ENCODE data around the gene CPT1C. TPM values are rescaled to one million over a fixed set of nuclear protein-coding genes. Genes with fewer than 3 reads are reported as not detected.
A peak's percentile ranks its signal among the peaks of the same experiment; 100 is the strongest.

Gene CPT1C
- total RNA-seq, 1 donor from 2014 or later, result 12.3 TPM

DNA sequence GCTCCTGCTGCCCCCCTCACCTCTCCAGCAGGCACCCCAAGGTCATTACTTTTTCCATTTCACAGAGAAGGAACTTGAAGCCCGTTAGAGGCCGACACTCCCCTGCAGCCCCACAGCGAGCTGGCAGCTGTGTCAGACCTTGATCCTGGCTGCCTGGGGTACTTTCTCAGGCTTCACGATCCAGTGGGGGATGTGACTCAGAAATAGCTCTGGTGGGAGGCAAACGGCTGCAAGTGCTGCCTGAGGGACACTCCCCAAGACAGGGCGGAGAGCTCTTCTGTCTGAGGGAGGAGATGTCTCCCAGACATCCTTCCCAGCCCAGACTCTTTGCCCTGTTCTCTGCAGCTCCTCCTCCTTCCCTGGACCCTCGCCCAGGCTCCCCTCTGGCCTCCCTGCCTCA is 67.4 kb downstream of the CPT1C start:
- Histone ChIP-seq H3K4me3 (no peak overlapping the region), H3K27ac (no peak overlapping the region), H3K36me3 (no peaks in the 10 kb centered on the region), H3K27me3 (no peaks in the 10 kb centered on the region), H3K9me3 (peaks cover 0 to 14% of the 10 kb centered on the region in 2 donors), H3K4me1 (no peaks in the 10 kb centered on the region)
- TF ChIP-seq, protein P1, sequence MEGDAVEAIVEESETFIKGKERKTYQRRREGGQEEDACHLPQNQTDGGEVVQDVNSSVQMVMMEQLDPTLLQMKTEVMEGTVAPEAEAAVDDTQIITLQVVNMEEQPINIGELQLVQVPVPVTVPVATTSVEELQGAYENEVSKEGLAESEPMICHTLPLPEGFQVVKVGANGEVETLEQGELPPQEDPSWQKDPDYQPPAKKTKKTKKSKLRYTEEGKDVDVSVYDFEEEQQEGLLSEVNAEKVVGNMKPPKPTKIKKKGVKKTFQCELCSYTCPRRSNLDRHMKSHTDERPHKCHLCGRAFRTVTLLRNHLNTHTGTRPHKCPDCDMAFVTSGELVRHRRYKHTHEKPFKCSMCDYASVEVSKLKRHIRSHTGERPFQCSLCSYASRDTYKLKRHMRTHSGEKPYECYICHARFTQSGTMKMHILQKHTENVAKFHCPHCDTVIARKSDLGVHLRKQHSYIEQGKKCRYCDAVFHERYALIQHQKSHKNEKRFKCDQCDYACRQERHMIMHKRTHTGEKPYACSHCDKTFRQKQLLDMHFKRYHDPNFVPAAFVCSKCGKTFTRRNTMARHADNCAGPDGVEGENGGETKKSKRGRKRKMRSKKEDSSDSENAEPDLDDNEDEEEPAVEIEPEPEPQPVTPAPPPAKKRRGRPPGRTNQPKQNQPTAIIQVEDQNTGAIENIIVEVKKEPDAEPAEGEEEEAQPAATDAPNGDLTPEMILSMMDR (IDR thresholded peaks at IDR 0.05), result no peak
- DNase-seq (ENCODE audit: low spot score in 2 of 2), result no peak
- intact Hi-C loops (cut with DNase I), result no loop called here

- TF ChIP-seq, protein P1 (IDR thresholded peaks at IDR 0.05), result no peak
- Histone ChIP-seq H3K9me3 (peaks cover 0 to 3% of the 10 kb centered on the region in 2 donors), H3K36me3 (no peaks in the 10 kb centered on the region), H3K27me3 (no peaks in the 10 kb centered on the region), H3K4me1 (peaks cover 0 to 3% of the 10 kb centered on the region in 2 donors), H3K27ac (peak overlapping the region; percentile 3 to 33), H3K4me3 (no peak overlapping the region)
- no peak for DNase-seq (ENCODE audit: low spot score in 2 of 2)
- intact Hi-C loops (cut with DNase I), result no loop called here
These were observed 70.3 kb downstream of the CPT1C start for GRCh38 chr19:49761249-49761624.

GRCh38 chr19:49761625-49762311 is 70.9 kb downstream of the CPT1C start:
- H3K27ac ChIP-seq, result peak overlapping the region; percentile 3 to 33
- H3K9me3 ChIP-seq, result no peaks in the 10 kb centered on the region
- no peaks in the 10 kb centered on the region for H3K36me3 ChIP-seq
- intact Hi-C loops (cut with DNase I), result no loop called here
- TF ChIP-seq, protein P1 (IDR thresholded peaks at IDR 0.05), result peak in 1 of 3 experiments; percentile 7
- no peaks in the 10 kb centered on the region for H3K27me3 ChIP-seq
- DNase-seq (ENCODE audit: low spot score in 2 of 2), result no peak
- H3K4me3 ChIP-seq, result no peak overlapping the region
- peaks cover 0 to 3% of the 10 kb centered on the region in 2 donors for H3K4me1 ChIP-seq

DNA sequence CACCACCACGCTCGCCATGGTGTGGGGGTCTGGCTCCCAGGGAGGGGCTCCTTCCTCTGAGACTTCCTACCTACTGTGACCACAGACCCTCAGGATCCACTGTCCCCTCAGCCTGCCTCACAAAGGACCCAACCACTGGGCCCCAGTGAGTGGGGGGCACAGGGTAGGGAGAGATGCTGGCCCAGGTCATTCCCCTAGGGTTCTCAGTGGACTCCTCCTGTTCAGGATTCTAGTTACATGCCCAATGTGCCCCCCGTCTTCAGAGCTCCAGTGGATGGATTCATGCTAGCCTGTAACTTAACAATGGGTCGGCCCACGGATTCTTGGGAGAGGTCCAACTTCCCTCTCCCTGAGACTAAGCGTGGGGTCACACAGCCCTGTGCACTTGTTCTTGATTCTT is 72.3 kb downstream of the CPT1C start, which contains the start of gene TSKS:
TSS of gene TSKS (minus strand) at position 77 of the 400 bp plus-strand sequence. CDS start at position 18, 59 bp downstream.
- TF ChIP-seq, protein P1 (IDR thresholded peaks at IDR 0.05), result no peak
- no peak for DNase-seq (ENCODE audit: low spot score in 2 of 2)
- intact Hi-C loops (cut with DNase I), result no loop called here
- Histone ChIP-seq H3K4me3 (no peak within 1 kb of the TSS), H3K27ac (no peak within 1 kb of the TSS), H3K36me3 (no peaks in the 10 kb centered on the region), H3K4me1 (peaks cover 8 to 9% of the 10 kb centered on the region in 2 donors), H3K27me3 (no peaks in the 10 kb centered on the region), H3K9me3 (no peaks in the 10 kb centered on the region)

Other genes with a start within 250 kb of the CPT1C start
- gene SLC17A7, start 249.6 kb upstream of the CPT1C start, total RNA-seq, result 15.4 TPM
- gene PIH1D1, start 239.3 kb upstream of the CPT1C start, total RNA-seq, result 177 TPM
- 27.9 TPM for gene ALDH16A1, start 237.9 kb upstream of the CPT1C start, total RNA-seq
- 37.3 TPM for gene FLT3LG, start 216.9 kb upstream of the CPT1C start, total RNA-seq
- gene RPL13A, start 203.5 kb upstream of the CPT1C start, total RNA-seq, result 2,737 TPM
- 3,554 TPM for gene RPS11, start 194.7 kb upstream of the CPT1C start, total RNA-seq
- 264 TPM for gene FCGRT, start 178.5 kb upstream of the CPT1C start, total RNA-seq
- gene RCN3, start 163.1 kb upstream of the CPT1C start, total RNA-seq, result 116 TPM
- 85.3 TPM for gene NOSIP, start 110.6 kb upstream of the CPT1C start, total RNA-seq
- not detected for gene PRRG2, start 109.8 kb upstream of the CPT1C start, total RNA-seq
- 23.6 TPM for gene PRR12, start 99.9 kb upstream of the CPT1C start, total RNA-seq
- gene RRAS, start 51.0 kb upstream of the CPT1C start, total RNA-seq, result 161 TPM
- 72.2 TPM for gene SCAF1, start 48.9 kb upstream of the CPT1C start, total RNA-seq
- 75.9 TPM for gene IRF3, start 25.3 kb upstream of the CPT1C start, total RNA-seq
- 0.64 TPM for gene BCL2L12, start 25.2 kb upstream of the CPT1C start, total RNA-seq
- 271 TPM for gene PRMT1, start 13.8 kb upstream of the CPT1C start, total RNA-seq
- gene ADM5, start 1.5 kb upstream of the CPT1C start, total RNA-seq, result 9.8 TPM
- gene TSKS, start 72.2 kb downstream of the CPT1C start, total RNA-seq, result not detected
- gene AP2A1, start 75.9 kb downstream of the CPT1C start, total RNA-seq, result 249 TPM
- gene FUZ, start 122.2 kb downstream of the CPT1C start, total RNA-seq, result 22.1 TPM
- 54.0 TPM for gene MED25, start 127.2 kb downstream of the CPT1C start, total RNA-seq
- 163 TPM for gene PTOV1, start 160.0 kb downstream of the CPT1C start, total RNA-seq
- gene PNKP, start 176.5 kb downstream of the CPT1C start, total RNA-seq, result 46.3 TPM
- gene AKT1S1, start 186.2 kb downstream of the CPT1C start, total RNA-seq, result 12.8 TPM
- 44.6 TPM for gene TBC1D17, start 186.6 kb downstream of the CPT1C start, total RNA-seq
- gene IL4I1, start 205.8 kb downstream of the CPT1C start, total RNA-seq, result 0.96 TPM
- gene ATF5, start 238.1 kb downstream of the CPT1C start, total RNA-seq, result 4.3 TPM
- gene NUP62, start 238.4 kb downstream of the CPT1C start, total RNA-seq, result 38.8 TPM